Panc1 (cell line): ENCODE results near the gene FA2H.

Source experiments
- CTCF ChIP-seq: fragments of 450-650 bp; IDR thresholded peaks from 2 replicates; pipeline ENCODE4 v1.5.1; 2017; ENCODE audit warnings: mild to moderate bottlenecking
- REST ChIP-seq, 2 experiments: IDR thresholded peaks; 2 replicates each; pipeline ENCODE4 v1.6.1; 2011 to 2012; ENCODE audit warnings: low read depth in 2 of 2, control low read depth in 1 of 2, low read length in 1 of 2, mild to moderate bottlenecking in 1 of 2, moderate library complexity in 1 of 2; ENCODE audit not compliant: insufficient read depth in 1 of 2
- SIN3A ChIP-seq: IDR thresholded peaks from 2 replicates; pipeline ENCODE4 v1.6.1; 2012; ENCODE audit warnings: low read depth, mild to moderate bottlenecking, low read length, moderate library complexity, borderline replicate concordance; ENCODE audit not compliant: insufficient read depth

- TF ChIP-seq CTCF (no peak), REST (IDR thresholded peaks at IDR 0.05; ENCODE audit: insufficient read depth in 1 of 2, low read depth in 2 of 2, low read length in 1 of 2) (no peak), SIN3A (no peak)
Measured at GRCh38 chr16:74700116-74700437, 74.5 kb downstream of the FA2H start.
